NAMALWA (cell line): ENCODE data around the gene CARD11.

ENCODE experiments used
- DNase-seq: peaks from one replicate; pipeline ENCODE4 v3.0.0-alpha.2; 2015; ENCODE audit warnings: low spot score

CARD11 gene

DNA sequence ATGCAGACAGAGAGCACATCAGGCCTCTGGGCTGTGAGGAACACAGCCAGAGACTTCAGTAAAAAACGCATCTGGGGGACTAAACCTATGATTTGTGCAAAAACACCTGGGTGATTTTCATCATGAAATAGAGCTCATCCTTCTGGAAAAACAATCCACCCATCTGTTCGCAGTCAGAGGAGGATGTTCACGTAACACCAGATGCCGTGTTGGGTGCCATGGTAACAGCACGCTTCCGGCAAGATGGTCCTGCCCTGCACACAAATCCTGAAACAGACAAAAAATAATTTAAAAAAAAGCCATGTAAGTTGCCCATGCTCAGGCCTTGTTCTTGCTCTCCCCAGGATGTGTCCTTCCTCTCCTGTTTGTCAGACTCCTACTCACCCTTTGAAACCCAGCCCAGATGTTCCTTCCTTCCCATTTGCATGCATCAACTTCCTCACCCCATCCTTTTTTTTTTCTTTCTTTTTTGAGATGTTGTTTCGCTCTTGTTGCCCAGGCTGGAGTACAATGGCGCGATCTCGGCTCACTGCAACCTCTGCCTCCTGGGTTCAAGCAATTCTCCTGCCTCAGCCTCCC lies 171.3 kb downstream of the CARD11 start:
- no peak for DNase-seq

DNA sequence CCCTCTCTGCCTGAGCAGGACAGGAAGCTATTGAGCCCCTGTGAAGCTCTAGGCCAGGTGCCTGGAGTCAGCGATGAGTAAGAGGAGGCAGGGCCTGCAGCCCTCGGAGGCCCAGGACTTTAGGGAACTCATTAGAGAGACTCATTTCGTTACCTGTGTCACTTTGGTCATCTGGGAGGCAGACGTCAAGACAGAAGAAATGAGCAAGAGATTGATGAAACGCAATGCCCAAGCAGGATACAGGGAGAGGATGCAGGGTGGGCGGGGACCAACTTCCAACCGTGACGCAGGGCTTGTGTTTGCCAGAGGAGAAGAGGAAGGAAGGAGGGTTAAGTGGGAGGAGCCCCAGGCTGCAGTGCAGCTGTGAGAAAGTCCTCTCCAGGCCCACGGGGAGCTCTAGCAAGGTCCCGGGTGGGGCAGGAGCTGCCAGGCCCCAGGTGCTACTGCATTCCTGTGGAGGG lies 173.2 kb downstream of the CARD11 start:
- peak; percentile 45 for DNase-seq

DNA sequence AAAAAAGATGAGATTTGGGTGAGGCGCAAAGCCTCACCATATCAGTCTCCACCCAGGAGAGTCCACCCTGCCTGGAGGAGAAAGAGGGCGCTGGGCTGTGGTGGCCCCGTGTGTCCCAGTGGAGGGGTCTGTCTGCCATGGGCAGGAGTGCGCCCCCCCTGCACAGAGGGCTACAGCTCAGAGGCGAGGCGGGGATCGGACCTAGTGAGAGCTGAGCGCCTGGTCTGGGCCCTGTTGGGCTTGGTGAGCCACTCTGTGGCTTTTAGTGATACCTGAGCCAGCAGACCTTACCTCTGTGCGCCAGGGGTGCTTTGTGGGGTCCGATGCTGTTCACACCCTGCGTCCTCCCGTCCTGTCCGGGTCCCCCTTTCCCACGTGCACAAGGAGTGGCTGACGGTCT lies 173.7 kb downstream of the CARD11 start:
- no peak for DNase-seq

DNA sequence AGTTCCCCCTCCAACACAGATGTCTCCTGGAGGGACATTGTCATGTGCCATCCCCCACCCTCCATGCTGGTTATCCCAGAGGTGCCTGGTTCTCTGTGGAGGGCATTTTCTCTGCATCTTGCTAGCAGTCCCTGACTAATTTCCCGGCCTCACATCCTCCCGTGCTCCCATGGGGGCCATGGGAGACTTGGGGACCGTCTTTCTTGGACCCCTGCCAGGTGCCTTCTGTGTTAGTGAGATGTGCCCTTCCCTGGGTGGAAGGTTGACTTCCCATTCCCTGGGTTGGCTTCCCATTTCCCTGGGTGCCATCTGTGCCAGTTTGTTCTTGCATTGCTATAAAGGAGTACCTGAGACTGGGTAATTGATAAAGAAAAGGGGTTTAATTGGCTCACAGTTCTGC lies 177.1 kb downstream of the CARD11 start:
- no peak for DNase-seq

DNA sequence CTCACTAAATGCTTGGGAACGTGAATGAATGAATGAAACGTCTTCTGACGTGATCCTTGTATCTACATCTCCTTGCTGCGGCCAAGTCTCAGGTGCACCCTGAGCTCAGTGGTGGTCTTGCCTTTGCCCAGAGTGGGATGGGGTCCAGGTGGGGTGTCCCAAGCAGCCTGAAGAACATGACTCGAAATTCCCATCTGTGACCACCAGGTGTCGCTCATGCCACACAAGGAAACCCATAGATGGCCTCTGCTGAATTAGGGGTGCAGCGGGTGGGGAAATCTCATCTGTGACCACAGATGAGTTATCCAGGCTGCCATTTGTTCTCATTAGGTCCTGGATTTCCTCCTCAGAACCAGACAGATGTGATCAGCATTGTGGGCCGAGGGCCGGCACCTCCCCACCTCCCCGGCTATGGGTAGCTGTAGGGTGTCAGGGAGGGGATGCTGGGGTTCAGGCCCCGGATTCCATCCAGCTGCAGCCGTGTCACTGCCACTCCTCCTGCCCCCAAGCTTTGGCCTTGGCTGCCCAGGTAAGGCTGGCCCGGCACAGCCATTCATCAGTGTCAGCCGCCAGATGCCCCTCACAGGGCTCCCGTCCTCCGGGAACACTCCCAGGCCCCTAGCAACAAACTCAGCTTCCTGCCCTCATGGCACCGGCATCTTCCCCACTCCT lies 178.5 kb downstream of the CARD11 start:
- DNase-seq: peak; percentile 92

DNA sequence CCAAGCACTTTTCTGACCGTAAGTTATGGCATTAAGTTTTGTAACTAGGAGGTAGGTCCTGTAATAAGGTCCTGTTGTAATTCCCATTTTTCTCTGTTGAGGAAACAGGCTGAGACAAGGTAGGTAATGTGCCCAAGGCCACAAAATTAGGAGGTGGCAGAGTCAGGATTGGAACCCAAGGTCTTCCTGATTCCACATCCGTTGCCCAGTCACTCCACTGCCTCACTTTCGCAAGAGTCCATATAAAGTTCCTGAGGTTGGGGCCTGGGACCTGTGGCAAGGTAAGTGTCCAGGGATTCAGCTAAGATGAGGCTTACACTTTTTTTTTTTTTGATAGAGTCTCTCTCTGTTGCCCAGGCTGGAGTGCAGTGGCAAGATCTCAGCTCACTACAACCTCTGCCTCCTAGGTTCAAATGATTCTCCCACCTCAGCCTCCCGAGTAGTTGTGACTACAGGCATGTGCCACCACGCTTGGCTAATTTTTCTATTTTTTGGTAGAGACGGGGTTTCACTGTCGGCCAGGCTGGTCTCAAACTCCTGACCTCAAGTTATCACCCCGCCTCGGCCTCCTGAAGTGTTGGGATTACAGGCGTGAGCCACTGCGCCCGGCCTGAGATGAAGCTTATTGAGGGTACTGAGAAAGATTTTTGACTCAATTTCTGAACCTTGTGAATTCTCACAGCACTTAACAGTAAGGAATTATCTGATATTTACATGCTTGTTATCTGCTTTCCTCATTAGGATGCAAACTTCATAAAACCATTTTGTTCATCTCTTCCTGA lies 179.3 kb downstream of the CARD11 start:
- no peak for DNase-seq

DNA sequence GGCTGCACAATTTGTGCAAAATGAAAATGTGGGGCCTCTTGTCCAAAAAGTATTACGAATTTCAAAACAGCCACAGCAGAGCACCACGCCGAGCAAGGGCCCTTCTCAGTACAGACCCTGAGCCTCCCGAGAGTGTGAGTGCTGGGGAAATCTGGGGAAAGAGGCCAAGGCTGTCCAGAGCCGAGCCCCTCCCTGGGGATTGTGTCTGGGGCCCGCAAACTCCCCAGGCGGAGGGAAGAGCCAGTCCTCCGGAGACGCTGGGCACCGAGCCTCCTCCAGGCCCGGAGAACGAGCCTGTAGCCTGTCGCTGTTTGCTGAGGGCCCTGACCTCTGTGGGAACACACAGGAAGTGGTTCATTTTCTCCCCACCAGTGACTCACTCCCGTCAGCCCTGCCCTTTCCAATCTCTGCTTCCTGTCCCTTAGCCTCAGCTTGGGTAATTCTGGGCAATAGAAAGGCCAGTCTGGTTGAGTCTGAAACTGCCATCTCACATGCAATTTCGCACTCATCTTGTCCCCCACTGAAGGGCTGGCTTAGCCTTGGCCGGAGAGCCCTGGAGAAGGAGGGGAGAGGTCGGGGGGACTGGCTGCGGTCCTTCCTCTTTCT lies 180.1 kb downstream of the CARD11 start:
- no peak for DNase-seq

DNA sequence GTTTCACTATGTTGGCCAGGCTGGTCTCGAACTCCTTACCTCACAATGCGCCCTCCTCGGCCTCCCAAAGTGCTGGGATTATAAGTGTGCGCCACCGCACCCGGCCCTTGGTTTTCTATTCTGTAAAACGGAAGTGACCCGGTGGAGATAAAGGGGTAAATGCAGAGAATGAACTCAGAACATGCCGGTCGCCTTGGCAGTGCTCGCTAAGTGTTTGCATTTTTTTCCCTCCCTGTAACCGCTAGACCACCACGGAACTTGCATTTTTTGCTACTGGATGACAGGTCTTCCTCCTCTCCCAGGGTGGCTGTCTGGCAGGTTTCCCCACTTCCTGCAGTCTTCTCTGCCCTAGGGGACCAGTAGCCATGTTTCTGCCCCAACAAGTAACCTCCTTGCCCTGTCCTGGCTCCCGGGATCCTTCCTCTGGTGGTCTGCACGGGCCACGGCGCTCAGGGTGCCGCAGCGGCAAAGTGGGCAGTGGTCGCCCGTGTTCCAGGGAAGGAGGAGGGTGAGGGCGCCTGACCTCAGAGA lies 180.8 kb downstream of the CARD11 start:
- DNase-seq: no peak

DNA sequence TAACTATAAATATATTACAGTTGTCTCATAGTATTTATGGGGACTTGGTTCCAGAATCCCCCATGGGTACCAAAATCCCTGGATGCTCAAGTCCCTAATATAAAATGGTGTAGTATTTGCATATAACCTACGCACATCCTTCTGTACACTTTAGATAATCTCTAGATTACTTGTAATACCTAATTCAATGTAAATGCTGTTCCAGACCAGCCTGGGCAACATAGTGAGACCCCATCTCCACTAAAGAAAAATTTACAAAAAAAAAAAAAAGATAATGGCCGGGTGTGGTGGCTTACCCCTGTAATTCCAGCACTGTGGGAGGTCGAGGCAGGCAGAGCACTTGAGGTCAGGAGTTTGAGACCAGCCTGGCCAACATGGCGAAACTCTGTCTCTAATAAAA lies 182.2 kb downstream of the CARD11 start:
- DNase-seq: no peak

DNA sequence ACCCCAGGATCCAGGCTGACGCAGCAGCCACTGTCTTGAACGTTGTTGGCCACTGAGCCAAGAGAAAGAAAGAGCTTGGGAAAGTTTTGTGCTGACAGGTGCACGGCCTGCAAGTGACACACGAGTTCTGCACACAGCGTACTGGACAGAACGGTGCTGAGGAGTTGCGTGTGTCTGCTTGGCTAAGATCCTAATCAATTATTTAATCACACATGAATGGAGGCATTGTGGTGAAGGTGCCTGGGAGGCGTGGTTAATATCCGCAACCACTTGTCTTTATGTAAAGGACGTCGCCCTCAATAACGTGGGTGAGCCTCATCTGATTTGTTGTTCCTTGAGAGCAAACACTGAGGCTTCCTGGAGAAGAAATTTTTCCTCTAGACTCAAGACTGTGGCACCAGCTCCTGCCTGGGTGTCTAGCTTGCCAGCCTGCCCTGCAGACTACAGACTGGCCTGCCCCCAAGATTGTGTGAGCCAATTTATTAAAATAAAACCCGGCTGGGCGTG lies 183.0 kb downstream of the CARD11 start:
- no peak for DNase-seq

DNA sequence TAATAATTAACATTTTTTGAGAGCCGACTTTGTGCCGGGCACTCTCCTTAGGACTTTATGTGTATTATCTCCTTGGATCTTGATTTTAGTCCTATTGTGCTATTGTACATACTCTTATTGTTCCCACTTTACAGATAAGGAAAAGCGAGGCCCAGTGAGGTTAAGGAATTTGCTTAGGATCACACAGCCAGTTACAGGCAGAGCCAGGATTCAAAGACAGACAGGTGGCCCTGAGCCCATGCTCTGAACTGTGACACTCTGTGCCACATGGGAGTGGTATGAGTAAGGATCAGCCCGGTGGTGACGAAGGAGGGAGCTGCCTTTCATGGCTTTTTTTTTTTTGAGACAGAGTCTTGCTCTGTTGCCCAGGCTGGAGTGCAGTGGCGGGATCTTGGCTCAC lies 183.7 kb downstream of the CARD11 start:
- DNase-seq: no peak

DNA sequence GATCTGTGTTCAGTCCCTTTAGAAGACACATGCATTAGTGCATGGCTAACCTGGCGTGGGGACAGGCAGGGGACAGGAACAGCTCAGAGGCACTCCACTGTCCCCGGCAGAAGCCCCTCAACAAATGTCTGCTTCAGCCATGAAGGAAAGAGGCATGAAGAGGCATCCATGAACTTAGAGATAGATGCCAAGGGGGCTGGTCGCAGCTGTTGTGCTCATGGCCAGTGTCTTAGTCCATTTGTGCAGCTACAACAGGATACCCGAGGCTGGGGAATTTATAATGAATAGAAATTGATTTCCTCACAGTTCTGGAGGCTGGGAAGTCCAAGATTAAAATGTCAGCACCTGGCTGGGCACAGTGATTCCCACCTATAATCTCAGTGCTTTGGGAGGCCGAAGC lies 185.0 kb downstream of the CARD11 start:
- no peak for DNase-seq

DNA sequence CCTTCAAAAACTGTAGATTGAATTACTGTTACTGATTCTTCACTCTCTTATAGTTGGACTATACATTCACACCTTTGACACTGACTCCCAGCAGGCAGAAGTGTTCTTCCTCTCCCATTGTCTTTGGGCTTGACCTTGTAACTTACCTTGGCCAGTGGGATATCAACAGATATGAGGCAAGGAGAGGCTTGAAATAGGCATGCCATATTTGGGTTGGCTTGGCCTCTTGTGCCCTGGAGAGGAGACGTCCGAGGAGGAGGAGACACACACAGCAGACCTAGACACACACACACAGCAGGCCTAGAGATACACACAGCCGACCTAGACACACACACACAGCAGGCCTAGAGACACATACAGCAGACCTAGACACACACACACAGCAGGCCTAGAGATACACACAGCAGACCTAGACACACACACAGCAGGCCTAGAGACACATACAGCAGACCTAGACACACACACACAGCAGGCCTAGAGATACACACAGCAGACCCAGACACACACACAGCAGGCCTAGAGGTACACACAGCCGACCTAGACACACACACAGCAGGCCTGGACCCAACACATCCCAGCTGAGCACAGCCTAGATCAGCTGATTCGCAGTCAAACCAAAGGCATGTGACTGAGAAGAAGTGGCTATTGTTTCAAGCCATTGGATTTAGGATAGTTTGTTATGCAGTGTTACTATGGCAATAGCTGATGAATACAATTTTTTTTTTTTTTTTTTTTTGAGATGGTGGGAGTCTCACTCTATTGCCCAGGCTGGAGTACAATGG lies 187.1 kb downstream of the CARD11 start:
- peak; percentile 43 for DNase-seq
